GM23338 (cell line): ENCODE data around the gene RUSC1. TPM values are rescaled to one million over a fixed set of nuclear protein-coding genes. Genes with fewer than 3 reads are reported as not detected.

Experiments
- ATAC-seq: fragments of 200-7000 bp; cut with Tn5 transposase; 3 replicates; pipeline ENCODE4 v1.9.1; 2020
- DNase-seq: peaks from one replicate; pipeline ENCODE4 v3.0.0-alpha.2; 2015; ENCODE audit warnings: low spot score
- H2AFZ ChIP-seq: fragments of 200-600 bp; sonication (generic); 2 replicates; pipeline ENCODE4 v1.8.0; 2016; ENCODE audit warnings: antibody characterized with exemption, mild to moderate bottlenecking, moderate library complexity
- H3F3A ChIP-seq: fragments of 200-600 bp; sonication (generic); replicated peaks from 2 replicates; pipeline ENCODE4 v1.8.0; 2017; ENCODE audit warnings: antibody characterized with exemption, mixed run types, low read depth
- H3K27ac ChIP-seq: fragments of 200-600 bp; sonication (generic); 2 replicates; pipeline ENCODE4 v1.6.1; 2016; ENCODE audit warnings: low read depth
- H3K27me3 ChIP-seq: fragments of 200-600 bp; sonication (generic); 2 replicates; pipeline ENCODE4 v1.8.0; 2016; ENCODE audit warnings: mild to moderate bottlenecking, mixed run types, moderate library complexity; ENCODE audit not compliant: insufficient read depth
- H3K36me3 ChIP-seq: fragments of 200-600 bp; sonication (generic); 2 replicates; pipeline ENCODE4 v1.8.0; 2016; ENCODE audit warnings: mild to moderate bottlenecking; ENCODE audit not compliant: insufficient read depth
- H3K4me1 ChIP-seq: fragments of 200-600 bp; sonication (generic); 2 replicates; pipeline ENCODE4 v1.8.0; 2016; ENCODE audit warnings: mild to moderate bottlenecking, moderate library complexity; ENCODE audit not compliant: insufficient read depth
- H3K4me2 ChIP-seq: fragments of 200-600 bp; sonication (generic); 2 replicates; pipeline ENCODE4 v1.7.1; 2017; ENCODE audit warnings: mixed run types
- H3K4me3 ChIP-seq: fragments of 200-600 bp; sonication (generic); 2 replicates; pipeline ENCODE4 v1.6.1; 2016; ENCODE audit warnings: mixed run types
- H3K79me2 ChIP-seq: fragments of 200-600 bp; sonication (generic); replicated peaks from 2 replicates; pipeline ENCODE4 v1.8.0; 2017; ENCODE audit warnings: mild to moderate bottlenecking; ENCODE audit not compliant: insufficient read depth
- H3K9me2 ChIP-seq: fragments of 200-600 bp; sonication (generic); 2 replicates; pipeline ENCODE4 v1.8.0; 2017; ENCODE audit not compliant: insufficient read depth
- H4K20me1 ChIP-seq: fragments of 200-600 bp; sonication (generic); replicated peaks from 2 replicates; pipeline ENCODE4 v1.8.0; 2017; ENCODE audit warnings: mild to moderate bottlenecking; ENCODE audit not compliant: insufficient read depth
- H3K27ac Mint-ChIP-seq: 2 replicates; pipeline ENCODE4 v1.8.0; 2020; ENCODE audit warnings: inconsistent platforms, mild to moderate bottlenecking, moderate library complexity, mixed read lengths
- H3K27me3 Mint-ChIP-seq: 3 replicates; pipeline ENCODE4 v1.8.0; 2022; ENCODE audit warnings: low read depth, mild to moderate bottlenecking, moderate library complexity, mixed read lengths, inconsistent platforms; ENCODE audit not compliant: insufficient read depth, poor library complexity
- H3K36me3 Mint-ChIP-seq: 3 replicates; pipeline ENCODE4 v1.8.0; 2021; ENCODE audit warnings: low read depth, mild to moderate bottlenecking, inconsistent platforms, moderate library complexity, mixed read lengths
- H3K4me1 Mint-ChIP-seq: 3 replicates; pipeline ENCODE4 v1.8.0; 2020; ENCODE audit warnings: mild to moderate bottlenecking, inconsistent platforms, mixed read lengths
- H3K4me3 Mint-ChIP-seq: 3 replicates; pipeline ENCODE4 v1.8.0; 2021; ENCODE audit warnings: moderate library complexity, mild to moderate bottlenecking, inconsistent platforms, mixed read lengths
- H3K9me3 Mint-ChIP-seq: 3 replicates; pipeline ENCODE4 v1.8.0; 2020; ENCODE audit warnings: moderate library complexity, mild to moderate bottlenecking, inconsistent platforms, mixed read lengths
- CREB1 ChIP-seq: fragments of 250-450 bp; sonication (Bioruptor Pico); IDR thresholded peaks from 2 replicates; pipeline ENCODE4 v1.5.0; 2020; ENCODE audit warnings: low read depth, mild to moderate bottlenecking, moderate library complexity
- EZH2 ChIP-seq: fragments of 200-600 bp; sonication (generic); IDR thresholded peaks from one replicate; pipeline ENCODE4 v1.8.0; 2017; ENCODE audit warnings: antibody characterized with exemption, mild to moderate bottlenecking, low read depth; ENCODE audit not compliant: unreplicated experiment
- EZH2phosphoT487 ChIP-seq: fragments of 200-600 bp; sonication (generic); IDR thresholded peaks from one replicate; pipeline ENCODE4 v1.8.1; 2018; ENCODE audit warnings: antibody characterized with exemption; ENCODE audit not compliant: unreplicated experiment
- JUNB ChIP-seq: IDR thresholded peaks from one replicate; pipeline ENCODE4 v1.6.1; 2016; ENCODE audit warnings: antibody characterized with exemption; ENCODE audit not compliant: unreplicated experiment
- NANOG ChIP-seq: IDR thresholded peaks from 2 replicates; pipeline ENCODE4 v1.6.1; 2016; ENCODE audit warnings: antibody characterized with exemption, borderline replicate concordance
- POLR2AphosphoS5 ChIP-seq: IDR thresholded peaks from 2 replicates; pipeline ENCODE4 v1.6.1; 2016; ENCODE audit warnings: antibody characterized with exemption, low read depth
- REST ChIP-seq: IDR thresholded peaks from one replicate; pipeline ENCODE4 v1.6.1; 2018; ENCODE audit warnings: antibody characterized with exemption; ENCODE audit not compliant: unreplicated experiment
- STAT1 ChIP-seq: IDR thresholded peaks from one replicate; pipeline ENCODE4 v1.6.1; 2016; ENCODE audit warnings: antibody characterized with exemption; ENCODE audit not compliant: unreplicated experiment
- ZNF114 ChIP-seq: fragments of 250-450 bp; sonication (Bioruptor Pico); IDR thresholded peaks from 2 replicates; pipeline ENCODE4 v1.5.0; 2020; ENCODE audit warnings: mild to moderate bottlenecking, moderate library complexity
- ZNF331 ChIP-seq: fragments of 250-450 bp; sonication (Bioruptor Pico); IDR thresholded peaks from 2 replicates; pipeline ENCODE4 v1.5.0; 2020; ENCODE audit warnings: low read depth, mild to moderate bottlenecking, moderate library complexity
- polyA plus RNA-seq: library from polyadenylated mRNA; unstranded; fragments of >200 nt; fragmentation: Nextera tagmentation; extraction: Ambion mirVana; gene quantifications from 2 replicates; pipeline ENCODE4 v1.2.1, GENCODE V29; 2016
- total RNA-seq: library from RNA; depleted of rRNA; stranded (reverse); fragments of >200 nt; shearing (Covaris generic); gene quantifications from 2 replicates; pipeline ENCODE4 v1.2.3, GENCODE V29; 2014

The RUSC1 gene
- total and polyA plus RNA-seq, 2 experiments from 2014 or later, result 53.4 to 87.7 TPM

- Mint-ChIP-seq H3K4me1 (peaks cover 29% of the 10 kb centered on the region), H3K27ac (no peak overlapping the region), H3K9me3 (no peaks in the 10 kb centered on the region), H3K4me3 (peak overlapping the region; percentile 92), H3K27me3 (peaks cover 33% of the 10 kb centered on the region), H3K36me3 (no peaks in the 10 kb centered on the region; the same call in 2 of the 3 replicates)
- Histone ChIP-seq H3K4me2 (peak overlapping the region; percentile 98), H3K27me3 (peaks cover 33% of the 10 kb centered on the region), H3K9me2 (no peaks in the 10 kb centered on the region), H3K27ac (no peak overlapping the region), H3K4me3 (peak overlapping the region; percentile 97), H3K79me2 (no peaks in the 10 kb centered on the region), H2AFZ (peak overlapping the region; percentile 98), H3F3A (0 out of 2 replicates have a peak, but pooled peaks cover 11% of the 10 kb centered on the region), H4K20me1 (no peaks in the 10 kb centered on the region), H3K4me1 (peaks cover 17% of the 10 kb centered on the region), H3K36me3 (no peaks in the 10 kb centered on the region)
- DNase-seq, result peak; percentile 66
- peak; percentile 65 for ATAC-seq
- TF ChIP-seq EZH2 (peak; percentile 44), JUNB (no peak)
These were observed 26.0 kb upstream of the RUSC1 start for GRCh38 chr1:155294520-155295182.

GRCh38 chr1:155295183-155295941, 25.3 kb upstream of the RUSC1 start:
- Histone ChIP-seq H3F3A (0 out of 2 replicates have a peak, but pooled peaks cover 11% of the 10 kb centered on the region), H3K4me1 (peaks cover 17% of the 10 kb centered on the region), H3K36me3 (no peaks in the 10 kb centered on the region), H3K4me3 (peak overlapping the region; percentile 97), H3K9me2 (no peaks in the 10 kb centered on the region), H3K79me2 (no peaks in the 10 kb centered on the region), H3K27me3 (peaks cover 33% of the 10 kb centered on the region), H2AFZ (peak overlapping the region; percentile 98), H4K20me1 (no peaks in the 10 kb centered on the region), H3K27ac (no peak overlapping the region), H3K4me2 (peak overlapping the region; percentile 98)
- peaks cover 29% of the 10 kb centered on the region for H3K4me1 Mint-ChIP-seq
- no peaks in the 10 kb centered on the region; the same call in 2 of the 3 replicates for H3K36me3 Mint-ChIP-seq
- peaks cover 31% of the 10 kb centered on the region for H3K27me3 Mint-ChIP-seq
- ATAC-seq (peak; percentile 83), DNase-seq (peak; percentile 80)
- no peak overlapping the region for H3K27ac Mint-ChIP-seq
- H3K4me3 Mint-ChIP-seq, result peak overlapping the region; percentile 92
- TF ChIP-seq EZH2phosphoT487, result no peak
- no peak; the same call in 1 of the 2 replicates for TF ChIP-seq POLR2AphosphoS5
- TF ChIP-seq NANOG, result no peak
- no peak for TF ChIP-seq EZH2
- no peak for TF ChIP-seq ZNF331
- TF ChIP-seq REST, result no peak
- no peak for TF ChIP-seq CREB1 (CRISPR knock-in tag)
- no peak for TF ChIP-seq STAT1
- no peak for TF ChIP-seq ZNF114 (CRISPR knock-in tag)
- no peaks in the 10 kb centered on the region for H3K9me3 Mint-ChIP-seq
